ENCODE data around the gene SEMG1. TPM values are rescaled to one million over a fixed set of nuclear protein-coding genes. Genes with fewer than 3 reads are reported as not detected.

Gene SEMG1, protein sequence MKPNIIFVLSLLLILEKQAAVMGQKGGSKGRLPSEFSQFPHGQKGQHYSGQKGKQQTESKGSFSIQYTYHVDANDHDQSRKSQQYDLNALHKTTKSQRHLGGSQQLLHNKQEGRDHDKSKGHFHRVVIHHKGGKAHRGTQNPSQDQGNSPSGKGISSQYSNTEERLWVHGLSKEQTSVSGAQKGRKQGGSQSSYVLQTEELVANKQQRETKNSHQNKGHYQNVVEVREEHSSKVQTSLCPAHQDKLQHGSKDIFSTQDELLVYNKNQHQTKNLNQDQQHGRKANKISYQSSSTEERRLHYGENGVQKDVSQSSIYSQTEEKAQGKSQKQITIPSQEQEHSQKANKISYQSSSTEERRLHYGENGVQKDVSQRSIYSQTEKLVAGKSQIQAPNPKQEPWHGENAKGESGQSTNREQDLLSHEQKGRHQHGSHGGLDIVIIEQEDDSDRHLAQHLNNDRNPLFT
- 1 to 10 TPM in 1 of 3 donors, not detected in 2; 1.8 TPM for total RNA-seq

- H3K36me3 ChIP-seq: no peaks in the 10 kb centered on the region
- H3K4me1 ChIP-seq: no peaks in the 10 kb centered on the region
- H3K27ac ChIP-seq: no peak within 1 kb of the TSS
- H3K27me3 ChIP-seq: no peaks in the 10 kb centered on the region
- TF ChIP-seq POLR2AphosphoS5 (IDR thresholded peaks at IDR 0.05): no peak
- no peak for TF ChIP-seq POLR2A (IDR thresholded peaks at IDR 0.05)
- TF ChIP-seq, protein P1, sequence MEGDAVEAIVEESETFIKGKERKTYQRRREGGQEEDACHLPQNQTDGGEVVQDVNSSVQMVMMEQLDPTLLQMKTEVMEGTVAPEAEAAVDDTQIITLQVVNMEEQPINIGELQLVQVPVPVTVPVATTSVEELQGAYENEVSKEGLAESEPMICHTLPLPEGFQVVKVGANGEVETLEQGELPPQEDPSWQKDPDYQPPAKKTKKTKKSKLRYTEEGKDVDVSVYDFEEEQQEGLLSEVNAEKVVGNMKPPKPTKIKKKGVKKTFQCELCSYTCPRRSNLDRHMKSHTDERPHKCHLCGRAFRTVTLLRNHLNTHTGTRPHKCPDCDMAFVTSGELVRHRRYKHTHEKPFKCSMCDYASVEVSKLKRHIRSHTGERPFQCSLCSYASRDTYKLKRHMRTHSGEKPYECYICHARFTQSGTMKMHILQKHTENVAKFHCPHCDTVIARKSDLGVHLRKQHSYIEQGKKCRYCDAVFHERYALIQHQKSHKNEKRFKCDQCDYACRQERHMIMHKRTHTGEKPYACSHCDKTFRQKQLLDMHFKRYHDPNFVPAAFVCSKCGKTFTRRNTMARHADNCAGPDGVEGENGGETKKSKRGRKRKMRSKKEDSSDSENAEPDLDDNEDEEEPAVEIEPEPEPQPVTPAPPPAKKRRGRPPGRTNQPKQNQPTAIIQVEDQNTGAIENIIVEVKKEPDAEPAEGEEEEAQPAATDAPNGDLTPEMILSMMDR (IDR thresholded peaks at IDR 0.05): no peak
- no peak for DNase-seq (ENCODE audit: low spot score in 2 of 2)
- H3K4me3 ChIP-seq: no peak within 1 kb of the TSS
- H3K9me3 ChIP-seq: peaks cover 0 to 6% of the 10 kb centered on the region in 2 donors
- intact Hi-C loops (cut with DNase I; ENCODE audit: low total_unique reads): no loop called here
Observed at GRCh38 chr20:45206725-45207124, at the start of gene SEMG1. Gene SEMG1, plus strand, starts transcription at chr20:45207033. Its CDS starts 21 bp downstream, at chr20:45207054.

DNA sequence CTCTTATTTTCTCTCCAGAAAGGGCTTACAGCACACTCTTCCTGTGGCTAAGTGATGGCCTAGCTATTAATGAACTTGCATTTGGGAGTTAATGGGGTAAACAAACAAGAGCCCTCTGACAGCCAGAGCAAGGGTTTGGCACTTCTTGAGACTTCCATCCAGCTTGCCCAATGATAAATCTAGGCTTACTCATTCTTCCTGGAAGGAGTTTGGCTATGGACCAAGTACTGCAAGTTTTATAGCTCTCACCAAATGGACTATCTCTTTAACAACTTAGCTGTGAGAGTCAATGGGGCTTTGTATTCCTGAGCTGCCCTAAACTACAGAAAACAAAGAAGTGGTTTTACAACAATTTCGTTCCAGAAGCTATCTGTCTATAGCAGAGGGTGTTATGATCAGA, 48.9 kb upstream of the SEMG1 start:
- H3K27ac ChIP-seq: no peak overlapping the region
- TF ChIP-seq, protein P1 (IDR thresholded peaks at IDR 0.05): no peak
- TF ChIP-seq POLR2AphosphoS5 (IDR thresholded peaks at IDR 0.05) (no peak), POLR2A (IDR thresholded peaks at IDR 0.05) (no peak)
- no peak for DNase-seq (ENCODE audit: low spot score in 2 of 2)
- no peaks in the 10 kb centered on the region for H3K36me3 ChIP-seq
- no peaks in the 10 kb centered on the region for H3K4me1 ChIP-seq
- intact Hi-C loops (cut with DNase I; ENCODE audit: low total_unique reads): no loop called here
- no peaks in the 10 kb centered on the region for H3K27me3 ChIP-seq
- peaks cover 0 to 8% of the 10 kb centered on the region in 2 donors for H3K9me3 ChIP-seq
- no peak overlapping the region for H3K4me3 ChIP-seq

- H3K27ac ChIP-seq: no peak overlapping the region
- no peak overlapping the region for H3K4me3 ChIP-seq
- no peaks in the 10 kb centered on the region for H3K4me1 ChIP-seq
- no peak for DNase-seq (ENCODE audit: low spot score in 2 of 2)
- no peak for TF ChIP-seq POLR2AphosphoS5 (IDR thresholded peaks at IDR 0.05)
- TF ChIP-seq, protein P1 (IDR thresholded peaks at IDR 0.05): no peak
- peaks cover 0 to 8% of the 10 kb centered on the region in 2 donors for H3K9me3 ChIP-seq
- H3K36me3 ChIP-seq: no peaks in the 10 kb centered on the region
- no peaks in the 10 kb centered on the region for H3K27me3 ChIP-seq
- intact Hi-C loops (cut with DNase I; ENCODE audit: low total_unique reads): no loop called here
Observed at GRCh38 chr20:45163083-45163803, 43.6 kb upstream of the SEMG1 start.

DNA sequence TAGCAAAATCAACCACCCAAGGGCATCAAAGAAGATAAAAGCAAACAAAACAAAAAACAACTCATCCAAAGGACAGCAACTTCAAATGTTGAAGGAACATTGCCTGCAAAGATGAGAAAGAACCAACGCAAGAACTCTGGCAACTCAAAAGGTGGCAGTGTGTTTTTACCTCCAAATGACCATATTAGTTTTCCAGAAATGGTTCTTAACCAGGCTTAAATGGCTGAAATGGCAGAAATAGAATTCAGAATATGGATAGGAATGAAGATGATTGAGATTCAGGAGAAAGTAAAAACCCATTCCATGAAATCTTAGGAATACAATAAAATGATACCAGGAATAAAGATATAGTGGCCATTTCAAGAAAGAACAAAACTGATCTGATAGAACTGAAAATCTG, 41.9 kb upstream of the SEMG1 start:
- Histone ChIP-seq H3K27ac (no peak overlapping the region), H3K4me3 (no peak overlapping the region), H3K36me3 (no peaks in the 10 kb centered on the region), H3K27me3 (no peaks in the 10 kb centered on the region), H3K9me3 (no peaks in the 10 kb centered on the region), H3K4me1 (no peaks in the 10 kb centered on the region)
- DNase-seq (ENCODE audit: low spot score in 2 of 2): no peak
- no peak for TF ChIP-seq POLR2AphosphoS5 (IDR thresholded peaks at IDR 0.05)
- no peak for TF ChIP-seq POLR2A (IDR thresholded peaks at IDR 0.05)
- TF ChIP-seq, protein P1 (IDR thresholded peaks at IDR 0.05): no peak
- intact Hi-C loops (cut with DNase I; ENCODE audit: low total_unique reads): no loop called here

- intact Hi-C loops (cut with DNase I; ENCODE audit: low total_unique reads): no loop called here
- Histone ChIP-seq H3K27ac (no peak overlapping the region), H3K36me3 (no peaks in the 10 kb centered on the region), H3K4me1 (no peaks in the 10 kb centered on the region), H3K27me3 (no peaks in the 10 kb centered on the region), H3K4me3 (no peak overlapping the region), H3K9me3 (no peaks in the 10 kb centered on the region)
- no peak for DNase-seq (ENCODE audit: low spot score in 2 of 2)
- TF ChIP-seq POLR2AphosphoS5 (IDR thresholded peaks at IDR 0.05) (no peak), POLR2A (IDR thresholded peaks at IDR 0.05) (no peak)
- TF ChIP-seq, protein P1 (IDR thresholded peaks at IDR 0.05): no peak
Observed at GRCh38 chr20:45173522-45173921, 33.3 kb upstream of the SEMG1 start.
